Urinary bladder (tissue), 4 donors: ENCODE measurements around the gene CD28. TPM values are rescaled to one million over a fixed set of nuclear protein-coding genes. Genes with fewer than 3 reads are reported as not detected.

Experiments
- DNase-seq: peaks from one replicate; pipeline ENCODE4 v3.0.0-alpha.2; 2015; ENCODE audit errors: extremely low spot score
- H3K27ac ChIP-seq: one replicate; pipeline ENCODE4 v1.5.1; 2013; ENCODE audit warnings: low read depth, mild to moderate bottlenecking, moderate library complexity
- H3K36me3 ChIP-seq: one replicate; pipeline ENCODE4 v1.6.1; 2013; ENCODE audit warnings: mild to moderate bottlenecking, moderate library complexity; ENCODE audit not compliant: insufficient read depth
- H3K4me1 ChIP-seq: one replicate; pipeline ENCODE4 v1.6.1; 2013; ENCODE audit warnings: mild to moderate bottlenecking, moderate library complexity; ENCODE audit not compliant: insufficient read depth
- H3K4me3 ChIP-seq: one replicate; pipeline ENCODE4 v1.5.1; 2013; ENCODE audit warnings: low read depth, low read length
- WGBS: extraction: QIAGEN DNeasy Blood & Tissue Kit; methylation state at CpG from one replicate; pipeline ENCODE4 v1.1.7; 2013; 5-methylcytosine and 5-hydroxymethylcytosine counted together
- polyA plus RNA-seq: library from polyadenylated mRNA; stranded (reverse); fragments of 200-250 nt; gene quantifications from one replicate; pipeline ENCODE4 v1.2.3, GENCODE V29; 2013
- total RNA-seq: library from RNA; depleted of rRNA; stranded (reverse); fragments of >200 nt; gene quantifications from one replicate; pipeline ENCODE4 v1.2.3, GENCODE V29; 2014
- donor health status: healthy with polysubstance abuse.
- donor health status: healthy.

The CD28 gene
- total and polyA plus RNA-seq, 2 donors, result 0.33 to 6.1 TPM

DNA sequence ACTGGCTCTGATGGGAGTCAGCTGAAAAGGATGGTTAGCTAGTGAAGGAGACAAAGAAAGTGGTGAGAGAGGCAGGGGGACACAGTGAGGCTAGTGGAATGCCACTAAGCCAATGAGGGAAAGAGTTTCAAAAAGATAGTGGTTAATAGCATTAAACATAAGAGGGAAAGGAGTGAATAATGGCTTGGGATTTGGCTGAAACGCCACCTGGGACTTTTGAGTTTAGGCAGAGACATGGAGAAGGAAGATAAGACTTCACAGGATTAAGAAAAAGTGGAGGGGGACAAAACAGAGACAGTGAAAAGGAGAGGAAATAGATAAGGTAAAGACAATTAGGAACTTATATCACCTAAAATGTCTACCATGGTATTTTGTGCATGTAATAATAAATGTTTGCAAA, 6.9 kb downstream of the CD28 start:
- no peaks in the 10 kb centered on the region for H3K4me1 ChIP-seq
- H3K27ac ChIP-seq, result no peak overlapping the region
- H3K36me3 ChIP-seq, result no peaks in the 10 kb centered on the region
- no peak overlapping the region for H3K4me3 ChIP-seq
- 54% methylated on average over 1 of the region's 1 CpG for WGBS
- DNase-seq, result no peak

DNA sequence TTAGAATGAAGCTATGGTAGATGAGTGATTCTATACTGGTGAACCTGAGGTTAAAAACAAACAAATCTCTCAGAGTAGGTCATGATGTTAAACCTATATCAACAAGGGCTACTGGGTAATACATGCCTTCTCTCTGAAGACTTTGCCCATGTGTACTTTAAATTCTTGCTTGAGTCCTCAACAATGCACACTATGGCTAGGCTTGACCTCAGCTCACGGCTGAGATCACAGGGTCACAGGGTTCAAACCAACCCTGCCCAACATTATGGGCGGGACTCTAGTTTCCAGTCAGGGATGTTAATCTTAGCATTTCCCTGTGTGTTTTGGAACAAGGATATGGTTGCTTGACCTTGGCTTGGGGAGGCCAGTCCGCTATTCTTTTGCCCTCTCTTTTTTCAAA, 7.7 kb downstream of the CD28 start:
- DNase-seq, result no peak
- WGBS, result 88% methylated on average over 3 of the region's 3 CpGs
- no peaks in the 10 kb centered on the region for H3K4me1 ChIP-seq
- no peak overlapping the region for H3K27ac ChIP-seq
- no peaks in the 10 kb centered on the region for H3K36me3 ChIP-seq
- H3K4me3 ChIP-seq, result no peak overlapping the region

DNA sequence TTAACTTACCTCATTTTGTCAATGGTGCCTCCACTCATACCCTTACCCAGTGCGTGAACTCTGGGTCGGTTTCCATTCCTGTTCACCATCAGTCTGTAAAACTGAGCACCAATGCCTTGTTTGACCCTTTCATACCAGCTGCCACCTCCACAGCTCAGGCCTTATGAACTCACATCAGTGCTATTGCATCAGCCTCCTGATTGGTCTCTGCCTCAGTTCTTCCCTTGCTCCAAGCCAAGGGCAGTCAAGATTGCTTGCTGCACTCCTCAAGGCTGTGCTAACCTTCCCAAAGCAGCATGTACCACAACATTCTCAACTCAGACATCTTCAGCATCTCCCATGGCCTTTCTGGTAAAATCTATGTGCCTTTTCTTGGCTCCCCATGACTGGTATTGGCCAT, 9.3 kb downstream of the CD28 start:
- no peak for DNase-seq
- no peaks in the 10 kb centered on the region for H3K36me3 ChIP-seq
- WGBS, result 98% methylated on average over 2 of the region's 2 CpGs
- no peaks in the 10 kb centered on the region for H3K4me1 ChIP-seq
- H3K27ac ChIP-seq, result no peak overlapping the region
- no peak overlapping the region for H3K4me3 ChIP-seq

DNA sequence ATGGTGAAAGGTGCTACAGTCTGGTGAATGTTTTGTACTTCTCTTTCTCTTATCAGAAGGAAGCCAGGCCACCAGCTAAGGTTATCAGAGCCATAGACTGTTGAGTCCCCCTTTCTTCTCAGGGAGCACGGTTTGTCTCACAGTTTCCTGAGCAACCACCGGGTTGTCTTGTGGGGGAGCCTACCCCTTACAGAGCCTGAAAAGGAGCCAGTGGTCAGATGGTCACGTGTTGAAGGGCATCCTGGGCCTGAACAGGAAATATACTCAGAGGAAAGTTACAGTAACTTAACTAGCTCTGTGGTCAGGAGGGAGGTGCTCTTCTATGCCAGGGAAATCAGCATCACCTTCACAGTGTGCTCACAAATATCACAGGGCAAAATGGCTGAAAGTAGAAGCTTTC, 11.6 kb downstream of the CD28 start:
- DNase-seq, result no peak
- no peaks in the 10 kb centered on the region for H3K36me3 ChIP-seq
- no peak overlapping the region for H3K27ac ChIP-seq
- WGBS, result 56% methylated on average over 3 of the region's 3 CpGs
- no peaks in the 10 kb centered on the region for H3K4me1 ChIP-seq
- H3K4me3 ChIP-seq, result no peak overlapping the region

DNA sequence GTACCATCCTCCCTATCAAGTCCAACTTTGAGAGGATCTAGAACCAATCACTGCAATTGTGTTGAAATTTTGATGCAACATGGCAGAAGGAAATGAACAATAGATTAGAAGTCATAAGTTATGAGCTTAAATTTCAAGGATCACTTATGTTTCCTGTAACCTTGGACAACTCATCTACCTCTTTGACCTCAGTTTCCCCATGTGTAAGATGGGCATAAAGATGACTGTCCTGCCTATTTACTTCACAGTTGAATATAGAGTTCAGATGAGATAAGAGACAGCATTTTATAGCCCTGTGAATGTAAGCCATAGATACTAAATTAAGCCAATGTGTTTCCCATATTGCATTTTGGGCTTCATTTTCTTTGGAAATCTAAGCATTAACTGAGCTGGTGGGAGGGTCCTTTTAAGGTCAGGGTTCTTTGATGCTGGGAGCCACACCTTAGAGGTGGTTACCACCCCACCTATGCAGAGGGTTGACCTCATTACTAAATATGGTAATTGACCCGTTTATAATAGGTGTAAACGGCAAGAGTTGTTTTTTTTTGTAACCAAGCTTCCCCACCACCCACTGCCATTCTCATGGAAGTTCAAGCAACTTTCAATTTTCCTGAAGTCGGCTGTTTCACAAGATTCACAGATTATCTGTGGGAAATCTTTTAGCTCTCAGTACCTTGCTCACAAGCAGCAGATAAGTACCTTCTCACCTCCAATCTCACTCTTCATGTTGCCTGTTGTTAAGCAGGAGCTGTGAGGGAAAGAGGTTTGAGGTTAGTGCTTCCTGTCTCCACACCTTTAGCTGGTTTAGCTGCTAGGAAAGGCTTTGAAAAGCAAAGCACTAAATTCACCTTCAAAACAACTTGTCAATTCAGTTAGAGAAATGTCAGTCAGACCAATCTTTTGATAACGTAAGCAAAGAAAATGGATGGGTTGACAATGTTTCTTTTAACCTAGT, 13.3 kb downstream of the CD28 start:
- Histone ChIP-seq H3K4me1 (no peaks in the 10 kb centered on the region), H3K4me3 (no peak overlapping the region), H3K36me3 (no peaks in the 10 kb centered on the region), H3K27ac (peak overlapping the region; percentile 41)
- WGBS, result 52% methylated on average over 4 of the region's 4 CpGs
- DNase-seq, result no peak

DNA sequence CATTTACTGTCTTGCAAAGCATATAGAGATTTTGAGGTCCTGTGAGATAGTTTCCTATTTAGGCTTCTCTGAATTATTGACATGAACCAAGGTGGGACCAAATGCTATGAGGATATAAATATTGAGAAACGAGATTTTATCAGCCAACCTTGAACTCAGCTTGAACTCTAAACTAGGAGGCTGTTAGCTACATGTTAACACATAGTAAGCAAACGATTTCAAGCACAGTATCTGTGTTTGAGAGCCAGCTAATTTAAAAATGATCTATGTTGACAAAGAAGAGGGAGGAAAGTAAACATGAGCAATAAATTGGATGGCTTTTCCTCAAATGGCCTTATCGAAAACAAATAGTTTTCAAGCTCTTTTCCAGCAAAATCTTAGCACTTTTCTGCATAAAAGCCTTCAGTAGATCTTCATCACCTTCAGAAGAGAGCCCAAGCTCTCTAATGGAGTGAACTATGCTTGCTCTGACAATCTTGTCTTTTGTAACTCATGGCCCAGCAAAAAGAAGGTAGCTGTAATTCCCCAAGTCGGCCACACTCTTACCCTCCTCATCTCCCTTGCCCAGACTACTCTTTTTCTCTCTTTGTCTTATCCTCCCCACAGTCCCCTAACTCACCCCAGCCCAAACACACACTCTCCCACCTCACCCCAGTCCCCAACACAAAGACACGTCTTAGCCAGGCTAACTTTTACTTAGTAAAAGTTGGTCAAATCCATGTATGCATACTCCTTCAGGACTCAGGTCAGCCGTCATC, 14.7 kb downstream of the CD28 start:
- WGBS, result 63% methylated on average over 6 of the region's 6 CpGs
- Histone ChIP-seq H3K36me3 (no peaks in the 10 kb centered on the region), H3K4me3 (no peak overlapping the region), H3K4me1 (no peaks in the 10 kb centered on the region), H3K27ac (peak overlapping the region; percentile 42)
- no peak for DNase-seq

DNA sequence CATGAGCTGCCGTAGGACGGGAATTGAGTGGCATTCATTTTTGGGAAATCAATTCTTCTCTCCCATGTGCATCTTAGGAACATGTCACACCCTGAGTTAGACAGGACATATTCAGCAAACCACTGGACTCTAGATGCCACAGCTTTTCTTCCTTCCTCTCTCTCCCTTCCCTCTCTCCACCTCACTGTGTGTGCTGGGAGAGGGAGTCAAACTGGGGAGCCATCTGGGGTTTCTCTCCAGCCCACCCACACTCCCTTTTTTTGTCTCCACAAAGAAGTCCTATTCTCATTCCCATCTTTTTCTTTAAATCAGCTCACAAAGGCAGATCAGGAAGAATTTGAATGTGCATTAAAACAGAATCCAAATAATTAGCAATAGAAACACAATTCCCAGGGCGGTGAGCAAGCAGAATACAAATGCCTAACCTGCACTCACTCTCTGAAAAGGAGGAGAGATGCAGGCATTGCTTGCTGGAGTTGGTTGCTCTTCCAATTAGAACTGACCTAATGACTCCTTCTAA, 15.4 kb downstream of the CD28 start:
- 89% methylated on average over 3 of the region's 3 CpGs for WGBS

DNA sequence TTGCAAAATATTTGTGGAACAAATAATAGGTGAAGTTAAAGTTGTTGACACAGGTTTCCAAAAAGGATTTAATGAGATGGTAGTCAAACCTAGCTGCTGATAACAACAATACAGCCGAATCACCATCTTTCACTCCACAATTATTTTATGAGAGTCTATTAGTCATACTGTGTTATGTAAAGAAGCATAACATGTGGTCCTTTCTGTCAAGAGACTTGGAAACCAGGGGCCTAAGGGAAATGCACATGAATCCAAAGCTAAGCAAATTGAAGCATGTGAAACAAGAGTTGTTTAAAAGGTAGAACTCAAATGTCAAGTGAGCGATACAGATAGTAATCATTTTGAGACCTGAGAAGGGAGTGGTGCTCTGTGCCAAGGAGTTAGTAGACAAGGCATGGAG, 16.0 kb downstream of the CD28 start:
- DNase-seq, result no peak
- 70% methylated on average over 2 of the region's 2 CpGs for WGBS
- no peaks in the 10 kb centered on the region for H3K36me3 ChIP-seq
- H3K4me1 ChIP-seq, result no peaks in the 10 kb centered on the region
- no peak overlapping the region for H3K4me3 ChIP-seq
- no peak overlapping the region for H3K27ac ChIP-seq

More for the DNA sequence above, 15.4 kb downstream of the CD28 start:
- H3K4me3 ChIP-seq, result no peak overlapping the region
- peak overlapping the region; percentile 10 for H3K27ac ChIP-seq
- no peak for DNase-seq
- H3K36me3 ChIP-seq, result no peaks in the 10 kb centered on the region
- no peaks in the 10 kb centered on the region for H3K4me1 ChIP-seq

DNA sequence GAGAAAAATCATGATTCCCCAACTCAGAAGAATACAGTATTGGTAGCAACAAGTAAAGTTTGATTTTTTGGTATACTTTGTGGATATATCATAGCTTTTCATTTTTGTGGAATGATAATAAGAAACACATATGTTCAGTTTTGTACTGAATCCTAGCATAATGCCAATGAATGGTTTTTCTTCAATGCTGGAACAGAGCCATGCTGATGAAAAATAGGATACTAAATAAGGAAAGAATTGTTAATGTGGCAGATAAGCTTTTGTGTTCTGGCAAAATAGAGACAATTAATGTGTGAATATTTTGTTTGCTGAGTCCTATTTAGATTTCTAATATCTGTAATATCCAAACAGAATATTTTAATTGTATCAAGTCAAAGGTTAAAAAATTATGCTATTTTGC, 21.9 kb downstream of the CD28 start:
- no peak overlapping the region for H3K4me3 ChIP-seq
- H3K36me3 ChIP-seq, result no peaks in the 10 kb centered on the region
- no peaks in the 10 kb centered on the region for H3K4me1 ChIP-seq
- no peak overlapping the region for H3K27ac ChIP-seq
- no peak for DNase-seq

DNA sequence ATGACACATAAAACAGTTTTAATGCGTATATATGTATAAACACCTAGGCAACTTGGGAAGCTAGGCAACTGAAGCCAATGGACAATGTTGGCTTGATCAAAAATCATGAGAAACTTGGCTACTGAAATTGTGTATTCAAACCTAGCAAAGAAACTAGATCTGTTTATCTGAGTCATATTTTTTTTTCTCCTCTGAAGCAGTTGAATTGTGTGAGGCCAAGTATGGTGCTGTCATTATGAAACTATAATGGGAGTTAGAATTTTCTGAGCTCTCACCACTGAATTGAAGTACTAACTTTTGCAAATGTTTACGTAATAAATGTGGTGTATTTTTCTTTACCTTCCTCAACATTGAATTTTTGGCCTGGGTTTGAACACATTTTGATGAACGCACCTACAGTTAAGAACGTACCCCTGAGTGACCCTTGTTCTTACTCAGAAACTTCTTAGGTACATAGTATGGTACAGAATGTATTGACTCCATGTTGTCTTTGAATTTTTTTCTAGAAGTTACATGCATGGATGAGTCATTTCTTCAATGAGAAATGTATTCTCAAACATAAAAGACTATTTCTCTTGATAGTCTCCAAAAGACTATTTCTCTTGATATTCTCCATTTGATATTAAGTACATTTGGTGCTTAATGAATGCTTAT, 23.8 kb downstream of the CD28 start:
- H3K4me3 ChIP-seq, result no peak overlapping the region
- H3K4me1 ChIP-seq, result no peaks in the 10 kb centered on the region
- no peaks in the 10 kb centered on the region for H3K36me3 ChIP-seq
- DNase-seq, result no peak
- H3K27ac ChIP-seq, result no peak overlapping the region
- WGBS, result 94% methylated on average over 4 of the region's 4 CpGs

DNA sequence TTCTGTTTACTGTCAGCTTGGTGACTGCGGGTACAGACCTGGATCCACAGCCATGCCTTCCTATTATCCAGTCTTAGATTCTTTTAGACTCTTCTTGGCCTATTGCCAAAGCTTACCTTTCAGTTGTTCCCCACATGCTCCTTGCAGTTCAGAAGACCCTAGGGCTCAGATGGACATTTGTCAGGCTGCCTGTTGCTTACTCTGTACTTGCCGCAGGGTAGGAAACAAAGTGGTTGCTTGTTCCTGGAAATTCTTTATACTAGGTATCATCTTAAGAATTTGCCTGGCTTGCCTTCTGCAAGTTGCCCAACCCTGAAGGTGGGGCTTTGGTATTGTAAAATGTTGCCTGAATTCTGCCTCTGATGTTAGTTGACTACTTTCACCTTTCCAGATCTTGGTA, 24.4 kb downstream of the CD28 start:
- H3K4me1 ChIP-seq, result no peaks in the 10 kb centered on the region
- H3K4me3 ChIP-seq, result no peak overlapping the region
- H3K36me3 ChIP-seq, result no peaks in the 10 kb centered on the region
- H3K27ac ChIP-seq, result no peak overlapping the region
- 90% methylated on average over 2 of the region's 2 CpGs for WGBS
- DNase-seq, result no peak

DNA sequence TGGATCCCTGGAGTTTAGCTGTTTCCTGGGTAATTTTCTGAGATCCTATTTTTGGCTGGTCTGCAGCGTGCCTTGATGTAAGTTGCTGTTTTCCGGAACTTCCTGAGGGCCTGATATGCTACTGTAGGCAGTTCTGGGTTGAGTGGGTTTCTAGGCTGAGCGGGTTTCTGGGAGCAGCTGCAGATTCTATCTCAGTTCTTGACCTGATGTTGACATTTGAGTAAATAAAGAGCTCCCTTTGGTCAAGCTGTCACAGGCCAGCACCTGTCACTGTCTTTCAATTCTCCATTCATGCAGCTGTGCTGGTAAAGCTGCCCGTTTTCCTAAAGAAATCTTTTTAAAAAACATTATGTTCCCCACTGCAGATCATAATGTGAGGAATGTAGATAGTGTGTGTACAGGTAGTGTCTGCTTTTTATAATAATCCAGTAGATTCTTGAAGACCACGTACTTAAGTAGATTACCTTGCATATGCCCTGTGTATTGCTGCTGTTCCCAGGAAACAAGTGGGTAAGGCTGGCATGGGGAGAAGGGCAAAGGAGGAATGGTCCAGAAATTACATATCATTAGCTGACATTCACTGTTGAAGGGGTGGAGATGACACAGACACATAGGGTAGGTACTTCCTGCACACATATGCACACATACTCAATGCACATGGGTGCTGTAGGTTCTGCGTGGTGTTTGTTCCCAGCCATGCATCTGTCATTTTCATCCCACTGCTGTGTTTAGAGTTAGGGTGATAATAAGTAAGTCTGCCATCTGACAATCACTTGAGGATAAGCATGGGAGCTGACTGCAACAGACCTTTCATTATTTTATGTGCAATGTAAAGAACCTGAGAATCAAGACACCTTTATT, 25.9 kb downstream of the CD28 start:
- Histone ChIP-seq H3K36me3 (no peaks in the 10 kb centered on the region), H3K4me3 (no peak overlapping the region), H3K4me1 (no peaks in the 10 kb centered on the region), H3K27ac (peak overlapping the region; percentile 52)
- WGBS, result 83% methylated on average over 6 of the region's 6 CpGs
- DNase-seq, result no peak
